ENCODE results near the gene CRABP1.

The CRABP1 gene

DNA sequence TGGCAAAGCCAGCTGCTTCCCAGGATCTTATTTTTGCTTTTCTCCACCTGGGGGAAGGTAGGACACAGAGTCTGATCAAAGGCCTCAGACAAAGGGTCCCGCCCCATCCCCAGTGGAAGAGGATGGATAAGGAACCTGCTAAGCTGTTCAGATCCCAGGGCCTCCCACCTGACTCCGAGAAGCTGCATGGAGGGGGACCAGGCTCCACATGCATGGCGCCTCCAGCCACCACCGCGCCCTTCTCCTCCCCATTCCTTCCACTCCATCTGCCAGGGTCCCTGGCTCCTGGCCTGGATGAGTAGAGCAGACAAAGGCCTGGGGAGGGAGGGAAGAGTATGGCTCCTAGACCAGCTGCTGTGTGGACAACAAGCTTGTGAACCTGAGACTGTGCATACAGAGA lies 20.0 kb upstream of the CRABP1 start:
- no peak for TF ChIP-seq TAF1 (IDR thresholded peaks at IDR 0.05; ENCODE audit: borderline replicate concordance, insufficient read depth, low read length)
- TF ChIP-seq POLR2AphosphoS5 (IDR thresholded peaks at IDR 0.05; ENCODE audit: low read depth, low read length) = no peak
- TF ChIP-seq, protein P1, sequence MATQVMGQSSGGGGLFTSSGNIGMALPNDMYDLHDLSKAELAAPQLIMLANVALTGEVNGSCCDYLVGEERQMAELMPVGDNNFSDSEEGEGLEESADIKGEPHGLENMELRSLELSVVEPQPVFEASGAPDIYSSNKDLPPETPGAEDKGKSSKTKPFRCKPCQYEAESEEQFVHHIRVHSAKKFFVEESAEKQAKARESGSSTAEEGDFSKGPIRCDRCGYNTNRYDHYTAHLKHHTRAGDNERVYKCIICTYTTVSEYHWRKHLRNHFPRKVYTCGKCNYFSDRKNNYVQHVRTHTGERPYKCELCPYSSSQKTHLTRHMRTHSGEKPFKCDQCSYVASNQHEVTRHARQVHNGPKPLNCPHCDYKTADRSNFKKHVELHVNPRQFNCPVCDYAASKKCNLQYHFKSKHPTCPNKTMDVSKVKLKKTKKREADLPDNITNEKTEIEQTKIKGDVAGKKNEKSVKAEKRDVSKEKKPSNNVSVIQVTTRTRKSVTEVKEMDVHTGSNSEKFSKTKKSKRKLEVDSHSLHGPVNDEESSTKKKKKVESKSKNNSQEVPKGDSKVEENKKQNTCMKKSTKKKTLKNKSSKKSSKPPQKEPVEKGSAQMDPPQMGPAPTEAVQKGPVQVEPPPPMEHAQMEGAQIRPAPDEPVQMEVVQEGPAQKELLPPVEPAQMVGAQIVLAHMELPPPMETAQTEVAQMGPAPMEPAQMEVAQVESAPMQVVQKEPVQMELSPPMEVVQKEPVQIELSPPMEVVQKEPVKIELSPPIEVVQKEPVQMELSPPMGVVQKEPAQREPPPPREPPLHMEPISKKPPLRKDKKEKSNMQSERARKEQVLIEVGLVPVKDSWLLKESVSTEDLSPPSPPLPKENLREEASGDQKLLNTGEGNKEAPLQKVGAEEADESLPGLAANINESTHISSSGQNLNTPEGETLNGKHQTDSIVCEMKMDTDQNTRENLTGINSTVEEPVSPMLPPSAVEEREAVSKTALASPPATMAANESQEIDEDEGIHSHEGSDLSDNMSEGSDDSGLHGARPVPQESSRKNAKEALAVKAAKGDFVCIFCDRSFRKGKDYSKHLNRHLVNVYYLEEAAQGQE (IDR thresholded peaks at IDR 0.05; ENCODE audit: insufficient read depth in 1 of 2, low read depth in 2 of 2, low read length in 2 of 2) = no peak
- no peak for TF ChIP-seq SIN3A (IDR thresholded peaks at IDR 0.05; ENCODE audit: borderline replicate concordance, insufficient read depth, low read length)
- TF ChIP-seq FOXP2 (optimal IDR thresholded peaks at IDR 0.05; ENCODE audit: borderline replicate concordance, extremely low read depth, extremely low read length, insufficient read depth) = no peak

DNA sequence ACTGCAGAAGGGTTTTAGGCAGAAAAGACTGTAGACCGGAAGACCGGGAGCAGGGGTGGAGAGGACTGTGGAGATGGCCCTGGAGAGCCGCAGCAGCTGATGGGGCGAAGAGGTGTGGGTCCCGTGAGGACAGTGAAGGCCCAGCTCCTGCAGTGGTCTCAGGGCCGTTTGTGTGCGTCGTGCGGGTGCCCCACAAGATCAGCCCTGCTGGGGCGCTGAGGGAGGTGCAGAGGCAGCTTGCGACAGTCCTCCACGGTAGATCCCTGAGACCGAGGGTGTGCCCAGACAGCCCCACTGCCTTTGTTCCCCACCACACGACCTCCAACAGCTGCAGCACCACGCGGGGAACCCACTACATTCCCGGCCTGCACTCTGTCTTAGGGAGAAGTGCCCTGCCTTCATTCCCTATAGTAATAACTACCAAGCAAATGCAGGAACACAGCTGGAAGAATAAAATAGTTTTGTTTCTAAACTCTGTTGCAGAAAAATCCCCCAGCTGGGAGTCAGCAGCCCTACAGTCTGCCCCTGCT lies 19.0 kb upstream of the CRABP1 start:
- TF ChIP-seq POLR2AphosphoS5 (IDR thresholded peaks at IDR 0.05; ENCODE audit: low read depth, low read length) = no peak
- no peak for TF ChIP-seq FOXP2 (optimal IDR thresholded peaks at IDR 0.05; ENCODE audit: borderline replicate concordance, extremely low read depth, extremely low read length, insufficient read depth)
- TF ChIP-seq SIN3A (IDR thresholded peaks at IDR 0.05; ENCODE audit: borderline replicate concordance, insufficient read depth, low read length) = no peak
- TF ChIP-seq TAF1 (IDR thresholded peaks at IDR 0.05; ENCODE audit: borderline replicate concordance, insufficient read depth, low read length) = no peak
- TF ChIP-seq, protein P1 (IDR thresholded peaks at IDR 0.05; ENCODE audit: insufficient read depth in 1 of 2, low read depth in 2 of 2, low read length in 2 of 2) = no peak

DNA sequence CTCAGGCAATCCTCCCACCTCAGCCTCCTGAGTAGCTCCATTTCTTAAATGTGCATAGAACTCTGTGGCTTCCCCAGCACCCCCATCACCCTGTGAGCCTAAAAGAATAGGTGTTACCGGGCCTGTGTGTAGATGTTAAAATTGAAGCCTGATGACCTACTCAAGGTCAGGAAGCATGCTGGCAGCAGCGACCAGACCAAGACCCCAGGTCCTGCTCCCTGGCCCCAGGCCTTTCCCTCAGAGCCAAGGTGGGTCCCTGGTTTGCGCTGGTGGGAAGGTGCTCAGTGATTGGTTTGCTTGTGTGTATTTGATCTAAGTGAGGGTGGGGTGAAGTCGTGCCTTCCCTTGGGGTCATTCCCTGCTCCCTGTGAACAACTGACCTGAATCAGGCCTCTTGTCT lies 18.4 kb upstream of the CRABP1 start:
- TF ChIP-seq FOXP2 (optimal IDR thresholded peaks at IDR 0.05; ENCODE audit: borderline replicate concordance, extremely low read depth, extremely low read length, insufficient read depth) = no peak
- no peak for TF ChIP-seq TAF1 (IDR thresholded peaks at IDR 0.05; ENCODE audit: borderline replicate concordance, insufficient read depth, low read length)
- TF ChIP-seq, protein P1 (IDR thresholded peaks at IDR 0.05; ENCODE audit: insufficient read depth in 1 of 2, low read depth in 2 of 2, low read length in 2 of 2) = no peak
- TF ChIP-seq POLR2AphosphoS5 (IDR thresholded peaks at IDR 0.05; ENCODE audit: low read depth, low read length) = no peak
- TF ChIP-seq SIN3A (IDR thresholded peaks at IDR 0.05; ENCODE audit: borderline replicate concordance, insufficient read depth, low read length) = no peak

DNA sequence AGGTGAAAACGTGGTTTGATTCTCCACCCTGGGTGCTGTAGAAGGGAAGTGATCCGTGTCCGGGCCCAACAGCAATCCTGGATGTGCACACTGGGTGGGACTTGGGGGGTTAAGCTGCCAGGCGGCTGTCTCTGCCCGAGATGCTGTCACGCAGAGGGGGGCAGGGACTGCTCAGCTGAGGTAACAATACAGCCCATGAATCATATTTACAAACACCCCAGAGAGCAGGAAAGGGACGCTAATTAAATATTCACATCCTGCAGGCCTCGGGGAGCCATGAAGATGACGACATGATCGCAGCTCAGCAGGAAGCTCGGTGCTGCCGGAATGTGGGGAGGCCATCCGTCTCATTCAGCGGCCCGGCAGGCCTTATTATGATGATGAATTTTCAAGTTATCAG lies 17.9 kb upstream of the CRABP1 start:
- TF ChIP-seq SIN3A (IDR thresholded peaks at IDR 0.05; ENCODE audit: borderline replicate concordance, insufficient read depth, low read length) (peak; percentile 85; the same call in 1 of the 2 replicates), TAF1 (IDR thresholded peaks at IDR 0.05; ENCODE audit: borderline replicate concordance, insufficient read depth, low read length) (peak; percentile 13; the same call in 1 of the 2 replicates), FOXP2 (optimal IDR thresholded peaks at IDR 0.05; ENCODE audit: borderline replicate concordance, extremely low read depth, extremely low read length, insufficient read depth) (peak; percentile 97), POLR2AphosphoS5 (IDR thresholded peaks at IDR 0.05; ENCODE audit: low read depth, low read length) (no peak)
- TF ChIP-seq, protein P1 (IDR thresholded peaks at IDR 0.05; ENCODE audit: insufficient read depth in 1 of 2, low read depth in 2 of 2, low read length in 2 of 2) = 0 out of 4 replicates have a peak, but pooled peaks of 1 of the 2 experiments have one; percentile 51
